Stomach (tissue), 9 donors: ENCODE data around the gene HOXC4. TPM values are rescaled to one million over a fixed set of nuclear protein-coding genes. Genes with fewer than 3 reads are reported as not detected.
A peak's percentile ranks its signal among the peaks of the same experiment; 100 is the strongest.

Source experiments
- DNase-seq, 2 donors: peaks; one replicate each; pipeline versions ENCODE4 v3.0.0 to v3.0.0-alpha.2; 2013 to 2019
- H3K27ac ChIP-seq, 5 donors: fragments of 200-600 bp in 4 of 5; sonication (generic) in 4 of 5; one replicate each; pipeline ENCODE4 v1.5.1; 2013 to 2019; ENCODE audit warnings: mild to moderate bottlenecking in 1 of 5, moderate library complexity in 1 of 5
- H3K27me3 ChIP-seq, 3 donors: fragments of 200-600 bp; sonication (generic); one replicate each; pipeline ENCODE4 v1.5.1; 2017 to 2019; ENCODE audit warnings: mixed run types in 1 of 3
- H3K36me3 ChIP-seq, 4 donors: fragments of 200-600 bp; sonication (generic); 1 replicate in 3 of 4; 2 replicates in 1 of 4; pipeline ENCODE4 v1.5.1; 2016 to 2019
- H3K4me1 ChIP-seq, 4 donors: fragments of 200-600 bp; sonication (generic); one replicate each; pipeline ENCODE4 v1.5.1; 2016 to 2019
- H3K4me3 ChIP-seq, 4 donors: fragments of 200-600 bp; sonication (generic) in 3 of 4; one replicate each; pipeline ENCODE4 v1.5.1; 2016 to 2019; ENCODE audit warnings: mild to moderate bottlenecking in 1 of 4
- H3K9me3 ChIP-seq, 4 donors: fragments of 200-600 bp; sonication (generic); one replicate each; pipeline ENCODE4 v1.5.1; 2016 to 2019
- CTCF ChIP-seq, 7 experiments: fragments of 450-650 bp in 4 of 7; fragments of 200-600 bp in 3 of 7; sonication (generic) in 3 of 7; IDR thresholded peaks; one replicate each; pipeline ENCODE4 v1.5.1; 2016 to 2019; ENCODE audit warnings: antibody characterized with exemption in 7 of 7, control low read depth in 2 of 7, mild to moderate bottlenecking in 1 of 7
- EP300 ChIP-seq: sonication (generic); formaldehyde crosslinking; IDR thresholded peaks from one replicate; pipeline ENCODE4 v1.6.1; 2017; ENCODE audit warnings: antibody characterized with exemption
- POLR2A ChIP-seq, 4 donors: fragments of 450-650 bp; IDR thresholded peaks; one replicate each; pipeline ENCODE4 v1.6.1; 2016; ENCODE audit warnings: antibody characterized with exemption in 4 of 4, control low read depth in 2 of 4, mild to moderate bottlenecking in 1 of 4, moderate library complexity in 1 of 4
- POLR2AphosphoS5 ChIP-seq, 3 donors: sonication (generic); formaldehyde crosslinking; IDR thresholded peaks; one replicate each; pipeline ENCODE4 v1.6.1; 2016; ENCODE audit warnings: antibody characterized with exemption in 3 of 3
- WGBS, 5 donors: extraction: QIAGEN DNeasy Blood & Tissue Kit in 3 of 5; methylation state at CpG; one replicate each; pipeline versions ENCODE4 v1.1.5 to v1.1.7; 2013 to 2018; 5-methylcytosine and 5-hydroxymethylcytosine counted together
- intact Hi-C: fragments of 100-400 bp; cut with DNase I; formaldehyde crosslinking; loops from one replicate; pipeline ENCODE4 v1.15.1; 2023; ENCODE audit warnings: low total_unique reads
- polyA plus RNA-seq, 3 donors: library from polyadenylated mRNA; stranded (reverse); fragments of 200-250 nt; gene quantifications; one replicate each; pipeline ENCODE4 v1.2.3, GENCODE V29; 2013
- total RNA-seq, 5 donors: library from RNA; depleted of rRNA; stranded (reverse); fragments of >200 nt; gene quantifications; one replicate each; pipeline versions ENCODE4 v1.1.0 to v1.2.3, GENCODE V29; 2014 to 2016
- donor health status: healthy with polysubstance abuse.
- donor health status: Bipolar disorder and iron deficiency.
- donor health status: healthy.

The HOXC4 gene
- total and polyA plus RNA-seq, 8 donors = 0.92 to 3.7 (median 2.6) TPM; not detected in 3

DNA sequence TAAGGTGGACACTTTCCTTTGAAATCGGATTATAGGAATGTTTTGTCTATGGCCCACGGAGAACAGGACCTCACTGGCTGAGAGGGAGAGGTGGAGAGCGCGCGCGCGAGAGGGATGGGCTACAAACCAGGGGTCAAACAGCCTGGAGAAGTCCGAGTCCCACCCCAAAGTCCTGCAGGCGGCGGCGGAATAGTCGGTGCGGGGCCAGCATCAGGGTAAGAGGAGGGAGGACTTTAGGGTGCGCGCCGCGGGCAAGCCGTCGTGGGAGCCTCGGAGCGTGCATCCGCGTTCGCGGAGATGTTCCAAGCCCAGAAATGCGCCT is 48.1 kb upstream of the HOXC4 start:
- WGBS, 5 donors = 4 to 7% (median 6%) methylated on average over 26 of the region's 26 CpGs
- no peaks in the 10 kb centered on the region for H3K9me3 ChIP-seq
- no peak overlapping the region for H3K27ac ChIP-seq
- intact Hi-C loops = loop anchor here (5.0 kb wide), 1 partner anchor 202 kb away; no protein-coding TSS in a partner anchor
- H3K4me3 ChIP-seq = no peak overlapping the region
- no peak for DNase-seq
- H3K36me3 ChIP-seq = no peaks in the 10 kb centered on the region
- TF ChIP-seq CTCF (IDR thresholded peaks at IDR 0.05) = no peak
- no peak for TF ChIP-seq POLR2A (IDR thresholded peaks at IDR 0.05)
- no peak for TF ChIP-seq EP300
- no peak for TF ChIP-seq POLR2AphosphoS5 (IDR thresholded peaks at IDR 0.05)
- H3K27me3 ChIP-seq = peaks cover 48 to 100% (median 99%) of the 10 kb centered on the region in 3 donors
- peaks cover 15 to 31% (median 25%) of the 10 kb centered on the region in 4 donors for H3K4me1 ChIP-seq

DNA sequence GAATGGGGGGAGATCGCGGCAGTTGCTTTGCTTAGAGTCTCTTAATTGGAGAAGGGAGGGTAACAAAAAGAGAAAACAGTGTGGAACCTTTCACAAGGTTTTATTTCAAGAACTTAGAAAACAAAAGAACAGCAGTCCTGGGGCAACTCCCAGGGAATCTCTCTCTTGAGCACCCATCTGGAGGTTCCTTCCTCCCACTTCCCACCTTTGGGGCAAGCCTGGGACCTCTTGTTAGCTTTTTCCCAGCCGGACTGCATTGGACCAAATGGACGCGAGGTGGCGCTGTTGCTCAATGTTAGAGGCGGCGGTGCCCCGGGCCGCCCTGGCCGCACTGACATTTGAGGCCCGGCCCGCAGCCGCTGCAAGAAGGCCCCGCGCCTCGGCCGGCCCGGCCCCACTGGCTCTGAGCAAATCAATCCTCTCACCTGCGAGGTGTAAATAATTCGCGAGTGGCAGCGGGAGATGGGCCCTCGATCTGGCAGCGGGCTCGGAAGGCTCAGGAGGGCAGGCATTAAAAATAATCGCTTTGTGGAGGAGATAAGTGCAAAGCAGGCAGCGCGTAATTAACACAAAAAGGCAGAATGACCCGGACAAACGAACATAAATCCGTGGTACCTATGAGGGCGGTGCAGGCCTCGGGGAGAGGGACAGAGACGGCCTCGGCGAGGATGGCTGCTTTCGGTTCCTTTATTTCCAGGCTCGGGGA is 47.6 kb upstream of the HOXC4 start:
- 1 to 8% (median 6%) methylated on average over 34 to 39 of the region's 39 CpGs for WGBS, 5 donors
- Histone ChIP-seq H3K27me3 (peaks cover 43 to 100% (median 99%) of the 10 kb centered on the region in 3 donors), H3K27ac (no peak overlapping the region)

GRCh38 chr12:54006559-54007220 is 46.9 kb upstream of the HOXC4 start:
- WGBS, 5 donors = 10 to 40% (median 22%) methylated on average over 17 to 22 of the region's 22 CpGs
- H3K4me1 ChIP-seq = peaks cover 15 to 32% (median 25%) of the 10 kb centered on the region in 4 donors
- H3K4me3 ChIP-seq = peak overlapping the region; percentile 16 to 44 (median 36)
- TF ChIP-seq POLR2AphosphoS5 (IDR thresholded peaks at IDR 0.05) (no peak), EP300 (no peak)
- H3K36me3 ChIP-seq = no peaks in the 10 kb centered on the region
- H3K9me3 ChIP-seq = no peaks in the 10 kb centered on the region
- intact Hi-C loops = loop anchor here (5.0 kb wide), 1 partner anchor 201 kb away; no protein-coding TSS in a partner anchor
- H3K27ac ChIP-seq = no peak overlapping the region
- no peak for DNase-seq
- H3K27me3 ChIP-seq = peaks cover 38 to 100% (median 99%) of the 10 kb centered on the region in 3 donors

More for the DNA sequence above, 47.6 kb upstream of the HOXC4 start:
- Histone ChIP-seq H3K9me3 (no peaks in the 10 kb centered on the region), H3K4me3 (peak overlapping the region; percentile 16 to 44 (median 36)), H3K36me3 (no peaks in the 10 kb centered on the region), H3K4me1 (peaks cover 15 to 26% (median 22%) of the 10 kb centered on the region in 4 donors)
- TF ChIP-seq POLR2A (IDR thresholded peaks at IDR 0.05) = no peak
- peak in 1 of 3 donors; percentile 25 for TF ChIP-seq POLR2AphosphoS5 (IDR thresholded peaks at IDR 0.05)
- TF ChIP-seq CTCF (IDR thresholded peaks at IDR 0.05) = peak in 5 of 7 experiments; percentile 85 to 96 (median 92)
- peak; percentile 93 to 95 for DNase-seq
- intact Hi-C loops = loop anchor here (5.0 kb wide), 1 partner anchor 201 kb away; no protein-coding TSS in a partner anchor

DNA sequence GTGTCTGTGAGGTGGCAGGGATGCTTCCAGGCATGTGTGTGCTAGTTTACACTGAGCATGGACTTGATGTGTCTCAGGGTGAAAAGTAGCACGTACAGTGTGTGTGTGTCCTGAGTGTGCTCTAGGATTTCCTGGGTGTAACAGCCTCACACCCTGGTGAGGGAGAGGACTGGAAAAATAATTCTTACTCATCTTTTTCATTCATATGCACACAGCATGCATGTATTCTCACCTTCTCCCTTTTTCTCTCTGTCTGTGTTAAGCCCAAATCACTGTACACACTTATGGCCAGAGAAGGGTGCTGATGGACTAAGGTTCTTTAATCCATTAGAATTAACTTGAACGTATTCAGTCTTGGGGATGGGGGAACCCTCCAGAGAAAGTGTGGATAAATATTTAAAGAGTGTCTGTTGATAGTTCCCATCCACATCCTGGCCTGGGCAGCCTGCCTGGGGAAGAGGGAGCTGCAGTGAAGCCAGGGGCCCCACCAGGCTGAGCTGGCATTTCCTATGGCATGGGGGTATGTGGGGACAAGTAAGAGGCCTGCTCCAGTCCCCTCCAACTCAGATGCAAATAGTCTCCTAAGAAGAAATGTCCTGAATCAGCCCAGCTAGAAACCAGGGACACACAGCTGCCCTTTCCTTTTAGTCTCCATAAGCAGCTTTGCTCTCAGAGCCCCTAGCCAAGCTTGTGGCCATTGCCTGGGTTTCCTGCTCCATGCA is 45.9 kb upstream of the HOXC4 start:
- Histone ChIP-seq H3K36me3 (no peaks in the 10 kb centered on the region), H3K27ac (no peak overlapping the region), H3K9me3 (no peaks in the 10 kb centered on the region), H3K4me1 (peaks cover 15 to 32% (median 25%) of the 10 kb centered on the region in 4 donors), H3K4me3 (no peak overlapping the region), H3K27me3 (peaks cover 38 to 100% (median 98%) of the 10 kb centered on the region in 3 donors)
- intact Hi-C loops = loop anchor here (5.0 kb wide), 1 partner anchor 200 kb away; no protein-coding TSS in a partner anchor
- 42 to 63% (median 49%) methylated on average over 2 of the region's 2 CpGs for WGBS, 5 donors
- TF ChIP-seq POLR2A (IDR thresholded peaks at IDR 0.05) (no peak), EP300 (no peak), POLR2AphosphoS5 (IDR thresholded peaks at IDR 0.05) (no peak), CTCF (IDR thresholded peaks at IDR 0.05) (no peak)
- no peak for DNase-seq
